Stimulated activated naive CD8-positive, alpha-beta T cell treated with anti-CD3 and anti-CD28 coated beads, Interleukin-15, amount 100 ng/mL, for 72 hours (primary cell): ENCODE data around the gene CD1D.
A peak's percentile ranks its signal among the peaks of the same experiment; 100 is the strongest.
"Not testable (repeated sequence)": the region's sequence is repeated elsewhere in the genome, so short reads cannot be mapped to it uniquely, and the experiment has no call there.

ENCODE experiments used
- ATAC-seq: fragments of 150-1000 bp; cut with Tn5 transposase; 2 replicates; pipeline ENCODE4 v1.10.0; 2021; ENCODE audit warnings: mild to moderate bottlenecking, moderate library complexity
- DNase-seq, 2 donors: peaks; one replicate each; pipeline ENCODE4 v3.0.0; 2021 to 2022
- H3K27ac Mint-ChIP-seq, 2 donors: one replicate each; pipeline ENCODE4 v1.8.0; 2022; ENCODE audit warnings: mild to moderate bottlenecking in 2 of 2, mixed read lengths in 2 of 2, moderate library complexity in 2 of 2
- H3K27me3 Mint-ChIP-seq: one replicate; pipeline ENCODE4 v1.8.0; 2022; ENCODE audit warnings: mixed read lengths
- H3K4me1 Mint-ChIP-seq: one replicate; pipeline ENCODE4 v1.8.0; 2022; ENCODE audit warnings: mild to moderate bottlenecking, mixed read lengths
- H3K4me3 Mint-ChIP-seq, 2 donors: one replicate each; pipeline ENCODE4 v1.8.0; 2022; ENCODE audit warnings: mild to moderate bottlenecking in 2 of 2, mixed read lengths in 2 of 2, moderate library complexity in 1 of 2
- H3K9me3 Mint-ChIP-seq, 2 donors: one replicate each; pipeline ENCODE4 v1.8.0; 2022; ENCODE audit warnings: mixed read lengths in 2 of 2

The CD1D gene

DNA sequence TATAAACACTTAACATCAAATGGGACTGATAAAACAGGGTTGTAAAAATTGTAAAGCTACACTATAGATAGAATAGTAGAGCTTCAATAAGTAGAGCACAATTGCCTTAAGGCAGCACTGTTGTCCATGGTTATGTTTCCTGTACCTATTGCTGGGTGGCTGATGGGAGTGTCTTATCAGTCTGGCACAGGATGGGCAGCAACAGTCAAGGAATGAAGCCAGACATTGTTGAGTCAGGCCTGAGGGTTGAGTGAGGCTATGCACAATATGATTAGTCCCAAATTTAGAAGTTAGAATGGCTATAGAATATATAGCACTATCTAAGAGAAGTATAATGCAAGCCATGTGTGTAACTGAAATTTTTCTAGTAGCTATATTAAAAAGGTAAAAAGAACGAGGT is 25.0 kb upstream of the CD1D start:
- DNase-seq, result no peak
- ATAC-seq, result no peak
- H3K4me3 Mint-ChIP-seq, result no peak overlapping the region
- no peak overlapping the region for H3K27ac Mint-ChIP-seq
- H3K9me3 Mint-ChIP-seq, result no peaks in the 10 kb centered on the region
- H3K27me3 Mint-ChIP-seq, result peaks cover 23% of the 10 kb centered on the region
- peaks cover under 1% of the 10 kb centered on the region for H3K4me1 Mint-ChIP-seq

DNA sequence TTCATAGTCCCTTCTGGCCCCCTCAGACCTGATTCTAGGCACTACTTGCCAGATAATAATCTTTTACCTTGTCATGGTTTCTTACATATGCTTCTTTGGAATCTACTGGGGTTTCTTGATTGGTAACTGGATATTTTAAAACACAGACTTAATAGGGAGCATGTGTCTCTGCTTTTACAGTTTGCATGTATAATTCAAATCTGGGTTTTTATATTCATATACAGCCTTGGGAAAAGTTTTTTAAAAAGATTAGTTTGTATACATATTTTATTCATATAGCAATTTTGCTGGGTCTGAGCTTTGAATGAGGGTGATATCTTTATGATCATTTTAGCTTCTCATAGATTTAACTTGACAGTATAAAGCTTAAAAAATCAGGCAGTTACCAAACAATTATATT is 21.1 kb upstream of the CD1D start:
- H3K27me3 Mint-ChIP-seq, result peaks cover 49% of the 10 kb centered on the region
- DNase-seq, result no peak
- H3K4me1 Mint-ChIP-seq, result no peaks in the 10 kb centered on the region
- no peak overlapping the region for H3K27ac Mint-ChIP-seq
- H3K4me3 Mint-ChIP-seq, result no peak overlapping the region
- no peaks in the 10 kb centered on the region for H3K9me3 Mint-ChIP-seq
- no peak for ATAC-seq

DNA sequence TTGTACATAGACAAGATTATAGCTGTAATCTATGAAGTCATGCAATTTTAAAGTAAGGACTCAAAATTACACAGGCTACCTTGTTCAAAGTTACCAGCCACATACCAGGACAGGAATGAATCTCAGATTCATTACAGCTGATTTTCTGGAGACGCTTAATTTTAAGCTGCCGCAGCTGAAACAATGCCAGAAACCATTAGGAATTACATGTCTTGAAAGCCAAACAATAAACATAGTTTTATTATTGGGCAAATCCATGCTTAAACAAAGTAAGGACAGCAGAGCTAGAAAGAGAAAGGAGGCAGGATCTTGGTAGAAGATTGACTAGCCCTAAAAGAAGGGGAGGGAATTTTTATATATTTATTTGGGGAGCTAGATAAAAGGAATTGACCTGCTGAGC is 19.2 kb upstream of the CD1D start:
- no peak for DNase-seq
- Mint-ChIP-seq H3K27me3 (peaks cover 51% of the 10 kb centered on the region), H3K4me3 (no peak overlapping the region)

GRCh38 chr1:158163000-158163947 is 17.4 kb upstream of the CD1D start:
- no peak for DNase-seq
- no peaks in the 10 kb centered on the region for H3K4me1 Mint-ChIP-seq
- ATAC-seq, result no peak
- H3K4me3 Mint-ChIP-seq, result no peak overlapping the region
- no peaks in the 10 kb centered on the region for H3K9me3 Mint-ChIP-seq
- H3K27ac Mint-ChIP-seq, result no peak overlapping the region
- peaks cover 63% of the 10 kb centered on the region for H3K27me3 Mint-ChIP-seq

More for the DNA sequence above, 19.2 kb upstream of the CD1D start:
- no peak for ATAC-seq
- Mint-ChIP-seq H3K27ac (no peak overlapping the region), H3K4me1 (no peaks in the 10 kb centered on the region), H3K9me3 (no peaks in the 10 kb centered on the region)

DNA sequence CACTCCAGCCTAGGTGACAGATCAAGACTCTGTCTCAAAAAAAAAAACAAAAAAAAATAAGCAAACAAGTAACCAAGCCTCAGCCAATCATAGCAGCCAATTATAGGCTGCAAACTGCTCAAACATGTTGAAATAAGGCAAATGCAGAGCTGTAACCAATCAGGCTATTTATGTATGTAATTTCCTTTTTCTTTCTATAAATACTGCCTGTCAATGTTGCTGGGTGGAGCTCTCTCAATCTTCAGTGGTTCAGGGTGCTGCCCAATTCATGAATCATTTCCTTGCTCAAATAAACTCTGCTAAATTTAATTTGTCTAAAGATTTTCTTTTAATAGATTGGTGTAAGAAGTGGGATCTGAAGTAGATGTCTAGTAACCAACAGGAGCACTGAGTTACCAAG is 11.6 kb upstream of the CD1D start:
- Mint-ChIP-seq H3K27me3 (peaks cover 36% of the 10 kb centered on the region), H3K4me1 (no peaks in the 10 kb centered on the region), H3K4me3 (no peak overlapping the region), H3K27ac (no peak overlapping the region), H3K9me3 (no peaks in the 10 kb centered on the region)
- no peak for ATAC-seq
- DNase-seq, result no peak

- ATAC-seq, H3K4me3 Mint-ChIP-seq, H3K9me3 Mint-ChIP-seq, H3K27ac Mint-ChIP-seq, DNase-seq: not testable (repeated sequence)
- peaks cover 11% of the 10 kb centered on the region for H3K4me1 Mint-ChIP-seq
- H3K27me3 Mint-ChIP-seq, result peaks cover 61% of the 10 kb centered on the region
Observed at GRCh38 chr1:158175915-158176314, 4.8 kb upstream of the CD1D start.

DNA sequence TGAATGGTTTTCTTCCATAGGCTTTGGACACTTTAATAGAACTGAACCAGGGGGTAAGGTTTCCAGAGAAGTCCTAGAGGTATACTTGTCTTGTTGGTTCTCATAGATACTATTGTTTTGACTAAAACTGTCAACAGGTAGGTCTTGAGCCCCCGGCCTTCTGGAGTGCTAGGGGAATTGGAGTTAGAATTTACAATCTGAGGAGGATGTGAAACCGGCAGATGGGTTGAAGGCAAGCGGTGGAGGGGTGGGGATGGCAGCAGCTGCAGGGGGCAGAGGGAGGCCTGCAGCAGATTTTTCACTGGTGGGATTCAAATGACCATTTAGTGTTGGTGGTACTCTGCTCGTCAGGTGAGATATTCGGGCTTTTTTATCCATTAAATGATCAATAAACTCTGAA is 4.3 kb upstream of the CD1D start:
- Mint-ChIP-seq H3K27ac (no peak overlapping the region), H3K9me3 (no peaks in the 10 kb centered on the region), H3K4me1 (peaks cover 16% of the 10 kb centered on the region), H3K4me3 (no peak overlapping the region), H3K27me3 (peaks cover 66% of the 10 kb centered on the region)
- no peak for DNase-seq
- no peak for ATAC-seq

- not testable (repeated sequence) for H3K27ac Mint-ChIP-seq, ATAC-seq, H3K9me3 Mint-ChIP-seq, H3K4me3 Mint-ChIP-seq, DNase-seq
- Mint-ChIP-seq H3K4me1 (peaks cover 22% of the 10 kb centered on the region), H3K27me3 (peaks cover 73% of the 10 kb centered on the region)
Observed at GRCh38 chr1:158176849-158177699, 3.6 kb upstream of the CD1D start.

- Mint-ChIP-seq H3K27me3 (peaks cover 81% of the 10 kb centered on the region), H3K4me1 (peaks cover 23% of the 10 kb centered on the region)
Observed at GRCh38 chr1:158177700-158178450, 2.8 kb upstream of the CD1D start.

GRCh38 chr1:158179301-158180041 is 1.2 kb upstream of the CD1D start:
- H3K27me3 Mint-ChIP-seq, result peaks cover 84% of the 10 kb centered on the region
- peaks cover 23% of the 10 kb centered on the region for H3K4me1 Mint-ChIP-seq
- H3K4me3 Mint-ChIP-seq, result peak overlapping the region; percentile 4 to 19

More at GRCh38 chr1:158177700-158178450, 2.8 kb upstream of the CD1D start:
- peak; percentile 83 for ATAC-seq
- peak overlapping the region; percentile 5 to 34 for H3K4me3 Mint-ChIP-seq
- no peaks in the 10 kb centered on the region for H3K9me3 Mint-ChIP-seq
- no peak overlapping the region for H3K27ac Mint-ChIP-seq
- peak in 1 of 2 donors; percentile 19 for DNase-seq

DNA sequence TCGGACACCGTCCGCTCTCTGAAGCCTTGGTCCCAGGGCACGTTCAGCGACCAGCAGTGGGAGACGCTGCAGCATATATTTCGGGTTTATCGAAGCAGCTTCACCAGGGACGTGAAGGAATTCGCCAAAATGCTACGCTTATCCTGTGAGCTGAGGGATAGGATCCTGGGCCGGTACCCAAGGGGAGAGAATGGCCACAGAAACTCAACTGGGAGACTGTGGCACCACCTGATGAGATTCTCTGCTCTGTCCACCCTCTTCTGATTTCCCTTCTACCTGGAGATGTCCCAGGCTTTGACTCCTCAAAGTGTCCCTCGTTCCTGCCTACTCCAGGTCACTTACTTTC is 855 bp downstream of the CD1D start:
- DNase-seq, result no peak
- Mint-ChIP-seq H3K4me3 (peak overlapping the region; percentile 86 to 93), H3K27me3 (peaks cover 78% of the 10 kb centered on the region), H3K4me1 (peaks cover 23% of the 10 kb centered on the region), H3K27ac (no peak overlapping the region), H3K9me3 (no peaks in the 10 kb centered on the region)
- ATAC-seq, result no peak

More at GRCh38 chr1:158179301-158180041, 1.2 kb upstream of the CD1D start:
- Mint-ChIP-seq H3K9me3 (no peaks in the 10 kb centered on the region), H3K27ac (no peak overlapping the region)
- no peak for DNase-seq
- ATAC-seq, result no peak

DNA sequence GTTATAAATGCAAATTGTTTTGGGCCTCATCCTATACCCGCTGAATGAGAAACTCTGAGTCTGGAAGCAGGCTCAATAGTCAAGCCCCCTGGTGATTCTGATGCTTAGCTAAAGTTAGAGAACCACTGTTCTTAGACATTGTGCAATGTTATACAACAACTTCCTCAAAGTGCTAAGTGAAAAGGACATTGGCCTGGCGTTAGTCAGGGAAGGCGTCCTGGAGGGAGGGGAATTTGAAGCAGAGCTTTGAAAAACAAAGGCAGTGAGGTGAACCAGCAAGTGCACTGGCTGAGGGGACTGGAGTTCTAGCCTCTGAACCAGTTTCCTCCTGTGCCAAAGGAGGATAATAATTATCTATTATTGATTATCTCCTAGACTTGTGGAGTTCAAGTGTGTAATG is 5.1 kb downstream of the CD1D start:
- ATAC-seq (no peak), DNase-seq (no peak)
- Mint-ChIP-seq H3K4me1 (peaks cover 14% of the 10 kb centered on the region), H3K4me3 (no peak overlapping the region), H3K27ac (no peak overlapping the region), H3K27me3 (peaks cover 59% of the 10 kb centered on the region), H3K9me3 (no peaks in the 10 kb centered on the region)

DNA sequence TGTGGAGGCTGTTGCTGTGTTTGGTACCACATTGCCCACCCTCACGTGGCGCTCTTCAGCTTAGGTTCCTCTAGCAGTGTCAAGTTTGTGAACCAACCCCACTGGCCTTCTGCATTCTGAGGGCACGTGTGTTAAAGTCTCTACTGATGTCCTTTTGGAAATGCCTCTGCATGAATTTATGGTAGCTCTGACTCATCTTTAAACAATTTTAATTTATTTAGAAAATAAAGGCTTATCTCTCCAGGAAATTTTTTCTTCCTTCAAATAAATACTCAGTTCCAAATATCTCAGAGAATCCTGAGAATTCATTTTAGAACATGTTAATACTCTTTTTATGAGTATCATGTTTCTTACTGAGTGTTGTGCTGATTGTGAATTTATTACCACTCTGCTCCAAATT is 5.5 kb downstream of the CD1D start:
- DNase-seq, result no peak
- Mint-ChIP-seq H3K27ac (no peak overlapping the region), H3K9me3 (no peaks in the 10 kb centered on the region), H3K4me3 (no peak overlapping the region), H3K4me1 (peaks cover 10% of the 10 kb centered on the region), H3K27me3 (peaks cover 55% of the 10 kb centered on the region)
- ATAC-seq, result no peak

DNA sequence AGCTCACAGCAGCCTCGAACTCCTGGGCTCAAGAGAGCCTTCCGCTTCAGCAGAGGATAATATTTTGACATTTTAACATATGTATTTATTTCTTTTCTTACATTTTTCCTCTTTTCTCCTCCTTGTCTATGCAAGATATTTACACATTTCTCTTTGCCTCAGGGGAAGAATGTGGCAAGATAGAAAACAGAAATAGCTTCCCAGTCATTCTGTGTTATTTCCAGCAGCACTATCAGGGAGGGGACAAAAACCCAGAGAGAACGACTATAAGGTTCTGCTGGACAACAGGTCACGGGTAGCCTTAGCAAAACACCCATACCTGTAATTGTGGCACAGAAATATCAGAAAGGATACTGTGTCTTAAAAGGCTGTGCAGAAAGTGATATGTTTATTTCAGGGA is 7.9 kb downstream of the CD1D start:
- H3K27me3 Mint-ChIP-seq, result peaks cover 31% of the 10 kb centered on the region
- ATAC-seq, result no peak
- H3K27ac Mint-ChIP-seq, result no peak overlapping the region
- no peaks in the 10 kb centered on the region for H3K9me3 Mint-ChIP-seq
- DNase-seq, result no peak
- no peak overlapping the region for H3K4me3 Mint-ChIP-seq
- no peaks in the 10 kb centered on the region for H3K4me1 Mint-ChIP-seq

GRCh38 chr1:158189624-158190023 is 8.9 kb downstream of the CD1D start:
- ATAC-seq, result no peak

More at GRCh38 chr1:158189624-158190023, 8.9 kb downstream of the CD1D start:
- Mint-ChIP-seq H3K4me1 (no peaks in the 10 kb centered on the region), H3K27me3 (peaks cover 26% of the 10 kb centered on the region), H3K4me3 (no peak overlapping the region), H3K9me3 (no peaks in the 10 kb centered on the region), H3K27ac (no peak overlapping the region)
- DNase-seq, result no peak
